ENCODE results near the gene VGLL4. TPM values are rescaled to one million over a fixed set of nuclear protein-coding genes. Genes with fewer than 3 reads are reported as not detected.

Gene VGLL4
- total RNA-seq, 2 experiments from 2014 or later: 54.4 to 60.2 TPM

DNA sequence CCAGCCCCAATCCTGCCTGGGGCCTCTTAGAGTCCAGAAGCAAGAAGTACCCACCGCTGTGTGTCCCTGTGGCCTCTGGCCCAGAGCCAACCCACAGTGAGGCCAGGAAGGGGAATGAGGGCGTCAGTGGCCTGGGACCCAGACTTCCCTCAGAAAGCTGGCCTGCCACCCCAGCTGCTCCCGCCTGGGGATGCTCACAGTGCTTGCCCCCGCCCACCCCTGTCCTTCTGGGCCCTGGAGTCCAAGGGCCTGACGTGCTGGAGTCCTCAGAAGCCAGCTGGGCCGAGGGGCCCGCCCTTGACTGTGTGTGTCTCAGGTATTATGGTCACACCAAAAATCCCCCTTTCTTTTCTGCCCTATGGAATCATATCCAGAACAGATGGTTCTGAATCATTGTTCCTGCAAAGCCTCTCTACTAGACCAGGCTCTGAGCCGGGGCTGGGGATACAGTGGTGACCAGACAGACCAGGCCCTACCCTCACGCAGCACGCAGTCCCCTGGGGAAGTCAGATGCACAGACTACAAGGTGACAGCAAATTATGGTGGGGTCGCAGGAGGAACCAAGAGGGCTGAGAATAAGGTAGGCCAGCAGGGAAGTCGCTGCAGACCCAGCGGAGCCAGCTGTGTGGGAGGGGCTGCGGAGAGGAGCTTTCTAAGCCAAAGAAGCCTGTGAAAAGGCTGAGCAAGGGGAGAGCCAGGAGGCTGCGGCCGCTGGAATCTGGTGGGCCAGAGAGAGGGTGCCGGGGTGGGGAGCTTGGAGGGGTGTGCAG lies 99.1 kb downstream of the VGLL4 start:
- TF ChIP-seq CTCF (IDR thresholded peaks at IDR 0.05): no peak
- Mint-ChIP-seq H3K27ac (no peak overlapping the region), H3K4me3 (no peak overlapping the region), H3K9me3 (peaks cover 12% of the 10 kb centered on the region), H3K4me1 (ENCODE audit: low read depth) (peaks cover 8% of the 10 kb centered on the region), H3K27me3 (no peaks in the 10 kb centered on the region), H3K36me3 (ENCODE audit: low read depth) (peaks cover 15% of the 10 kb centered on the region)
- ChIA-PET POLR2A (interaction anchor here (1.1 to 1.2 kb wide), 2 partner anchors 10 to 13 kb away, joined by 3 to 4 read pairs; no protein-coding TSS in a partner anchor), CTCF (no interaction called here)
- DNase-seq (no peak), ATAC-seq (no peak)
- intact Hi-C loops (cut with micrococcal nuclease): no loop called here

- POLR2A ChIA-PET: interaction anchor here (1.2 kb wide), 1 partner anchor 11 kb away, joined by 3 read pairs; no protein-coding TSS in a partner anchor
- no peak for TF ChIP-seq CTCF (IDR thresholded peaks at IDR 0.05)
- H3K27ac Mint-ChIP-seq: no peak overlapping the region
- DNase-seq (no peak), ATAC-seq (no peak)
- peaks cover 16% of the 10 kb centered on the region for H3K36me3 Mint-ChIP-seq (ENCODE audit: low read depth)
- H3K4me1 Mint-ChIP-seq (ENCODE audit: low read depth): peaks cover 8% of the 10 kb centered on the region
- CTCF ChIA-PET: no interaction called here
- no peak overlapping the region for H3K4me3 Mint-ChIP-seq
- no peaks in the 10 kb centered on the region for H3K27me3 Mint-ChIP-seq
- peaks cover 12% of the 10 kb centered on the region for H3K9me3 Mint-ChIP-seq
- intact Hi-C loops (cut with micrococcal nuclease): no loop called here
Observed at GRCh38 chr3:11543948-11544387, 99.7 kb downstream of the VGLL4 start.

DNA sequence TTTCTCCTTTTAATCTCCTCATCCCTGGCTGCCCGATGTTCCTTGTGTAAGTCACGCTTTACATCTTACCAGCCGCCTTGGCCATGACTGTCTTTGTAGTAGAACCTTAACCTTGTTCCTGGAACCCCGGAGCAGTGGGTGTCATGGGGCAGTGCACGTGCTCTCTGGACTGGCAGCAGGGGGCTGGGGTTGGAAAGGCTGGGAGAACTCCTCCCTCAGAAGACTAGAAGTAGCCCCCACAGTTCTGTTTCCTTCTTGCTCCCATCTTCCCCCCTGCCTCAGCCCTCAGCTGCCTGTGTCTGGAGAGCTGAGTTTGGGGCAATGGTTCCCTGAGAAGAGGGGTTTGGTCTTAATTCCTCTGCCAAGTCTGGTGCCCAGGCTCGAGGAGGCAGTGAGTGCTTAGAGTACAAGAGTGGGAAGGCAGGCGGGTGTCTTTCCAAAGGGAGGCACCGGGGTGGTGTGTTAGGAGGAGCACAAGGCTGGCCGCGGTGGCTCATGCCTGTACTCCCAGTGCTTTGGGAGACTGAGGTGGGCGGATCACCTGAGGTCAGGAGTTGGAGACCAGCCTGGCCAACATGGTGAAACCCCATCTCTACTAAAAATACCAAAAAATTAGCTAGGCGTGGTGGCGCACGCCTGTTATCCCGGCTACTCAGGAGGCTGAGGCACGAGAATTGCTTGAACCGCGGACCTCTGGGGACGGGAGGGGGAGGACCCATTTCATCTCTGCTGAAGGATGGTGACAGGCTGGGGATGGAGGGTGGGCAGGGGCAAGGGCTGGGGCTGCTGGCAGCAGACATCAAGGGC lies 100.4 kb downstream of the VGLL4 start:
- DNase-seq: no peak
- intact Hi-C loops (cut with micrococcal nuclease): no loop called here

GRCh38 chr3:11542551-11542950 lies 101.2 kb downstream of the VGLL4 start:
- peaks cover 12% of the 10 kb centered on the region for H3K36me3 Mint-ChIP-seq (ENCODE audit: low read depth)
- no peak for TF ChIP-seq CTCF (IDR thresholded peaks at IDR 0.05)
- no peak for DNase-seq
- no peak for ATAC-seq
- CTCF ChIA-PET: no interaction called here
- POLR2A ChIA-PET: no interaction called here
- peaks cover 10% of the 10 kb centered on the region for H3K9me3 Mint-ChIP-seq
- H3K27me3 Mint-ChIP-seq: no peaks in the 10 kb centered on the region
- no peak overlapping the region for H3K27ac Mint-ChIP-seq
- peaks cover 6% of the 10 kb centered on the region for H3K4me1 Mint-ChIP-seq (ENCODE audit: low read depth)
- no peak overlapping the region for H3K4me3 Mint-ChIP-seq
- intact Hi-C loops (cut with micrococcal nuclease): no loop called here

More for the DNA sequence above, 100.4 kb downstream of the VGLL4 start:
- no peak overlapping the region for H3K4me3 Mint-ChIP-seq
- no peak for ATAC-seq
- no peak for TF ChIP-seq CTCF (IDR thresholded peaks at IDR 0.05)
- ChIA-PET POLR2A (no interaction called here), CTCF (no interaction called here)
- H3K36me3 Mint-ChIP-seq (ENCODE audit: low read depth): peaks cover 16% of the 10 kb centered on the region
- H3K9me3 Mint-ChIP-seq: peaks cover 12% of the 10 kb centered on the region
- H3K27me3 Mint-ChIP-seq: no peaks in the 10 kb centered on the region
- peaks cover 8% of the 10 kb centered on the region for H3K4me1 Mint-ChIP-seq (ENCODE audit: low read depth)
- no peak overlapping the region for H3K27ac Mint-ChIP-seq

All from activated CD8-positive, alpha-beta T cell treated with anti-CD3 and anti-CD28 coated beads for 36 hours (primary cell).